Left kidney (tissue), 2 donors: ENCODE data around the gene HPSE2. TPM values are rescaled to one million over a fixed set of nuclear protein-coding genes. Genes with fewer than 3 reads are reported as not detected.
"Not testable (repeated sequence)": the region's sequence is repeated elsewhere in the genome, so short reads cannot be mapped to it uniquely, and the experiment has no call there.

Experiments used
- DNase-seq: peaks from one replicate; pipeline ENCODE4 v3.0.0-alpha.2; 2013
- polyA plus RNA-seq: library from polyadenylated mRNA; unstranded; fragments of 120-200 nt; gene quantifications from one replicate; pipeline ENCODE4 v1.2.1, GENCODE V29; 2013; ENCODE audit not compliant: insufficient read length

Gene HPSE2
- polyA plus RNA-seq, 1 donor, result 0.81 TPM

- no peak for DNase-seq
Observed at GRCh38 chr10:99170116-99170675, 65.5 kb downstream of the HPSE2 start.

DNA sequence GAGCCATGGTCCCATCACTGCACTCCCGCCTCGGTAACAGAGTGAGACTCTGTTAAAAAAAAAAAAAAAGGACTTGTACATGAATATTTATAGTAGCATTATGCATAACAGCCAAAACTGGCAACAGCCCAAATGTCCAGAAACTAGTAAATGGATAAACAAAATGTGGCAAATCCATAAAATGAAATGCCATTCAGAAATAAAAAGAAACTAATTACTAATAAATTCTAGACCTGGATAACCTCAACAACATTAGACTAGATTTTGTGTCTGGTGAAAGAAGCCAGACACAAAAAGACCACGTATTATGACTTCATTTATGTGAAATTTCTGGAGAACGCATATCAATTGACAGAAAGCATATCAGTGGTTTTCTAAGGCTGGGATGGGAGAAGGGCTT, 74.5 kb downstream of the HPSE2 start:
- no peak for DNase-seq

DNA sequence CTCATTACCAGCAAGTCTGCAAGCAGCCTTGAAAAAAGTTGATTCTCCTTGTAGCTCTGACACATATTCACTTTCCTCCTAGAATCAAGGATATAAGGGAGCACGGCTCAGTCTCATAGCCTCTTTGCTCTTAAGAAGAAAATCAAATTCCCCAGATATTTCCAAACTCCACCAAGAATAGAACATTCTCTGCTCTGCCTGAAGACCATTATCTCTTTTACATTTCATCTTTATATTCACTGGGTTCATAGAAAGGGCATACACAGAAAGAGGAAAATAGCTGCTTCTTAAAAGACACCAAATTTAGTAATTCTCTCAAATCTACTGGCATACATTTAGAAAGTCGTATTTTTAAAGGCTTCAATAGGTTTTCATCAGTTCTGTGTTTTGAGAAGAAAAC, 92.0 kb downstream of the HPSE2 start:
- DNase-seq, result no peak

DNA sequence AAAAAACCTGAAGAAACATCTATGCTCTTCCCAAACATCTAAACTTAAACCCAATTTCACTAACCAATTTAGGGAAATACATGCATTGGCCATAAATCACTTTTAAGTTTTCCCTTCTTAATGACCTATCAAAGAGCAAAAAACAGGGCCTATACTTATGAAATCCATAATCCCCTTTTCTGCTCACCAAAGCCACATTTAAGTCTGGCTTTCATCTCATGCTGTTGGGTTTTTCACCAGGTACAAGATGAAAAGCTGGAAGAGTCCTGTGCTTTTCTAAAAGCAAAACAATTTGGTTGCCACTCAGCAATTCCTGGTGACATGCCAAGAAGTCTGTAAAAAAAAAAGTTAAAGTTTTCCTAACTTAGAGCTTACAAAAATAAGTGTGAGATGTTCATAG, 92.6 kb downstream of the HPSE2 start:
- DNase-seq, result no peak

GRCh38 chr10:99132897-99133296, 102.8 kb downstream of the HPSE2 start:
- not testable (repeated sequence) for DNase-seq

DNA sequence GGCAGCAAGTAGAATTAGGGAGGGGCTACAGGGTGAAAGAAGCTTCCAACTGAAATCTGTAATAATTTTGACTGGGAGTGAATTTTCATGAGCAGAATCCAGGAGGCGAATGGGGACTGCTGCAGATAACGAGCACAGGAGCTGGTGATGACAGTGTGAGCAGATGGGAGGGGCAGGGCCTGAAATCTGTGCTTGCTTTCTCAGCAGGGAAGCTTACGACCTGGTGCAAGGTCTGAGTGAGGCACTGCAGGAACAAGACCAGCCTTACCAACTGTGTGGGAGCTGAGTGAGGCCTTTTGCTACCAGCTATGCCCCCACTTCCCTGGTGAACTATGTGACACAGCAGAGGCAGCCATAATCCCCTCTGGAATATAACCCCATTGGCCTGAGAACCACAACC, 109.8 kb downstream of the HPSE2 start:
- DNase-seq, result no peak

- no peak for DNase-seq
Observed at GRCh38 chr10:99124376-99124775, 111.3 kb downstream of the HPSE2 start.

DNA sequence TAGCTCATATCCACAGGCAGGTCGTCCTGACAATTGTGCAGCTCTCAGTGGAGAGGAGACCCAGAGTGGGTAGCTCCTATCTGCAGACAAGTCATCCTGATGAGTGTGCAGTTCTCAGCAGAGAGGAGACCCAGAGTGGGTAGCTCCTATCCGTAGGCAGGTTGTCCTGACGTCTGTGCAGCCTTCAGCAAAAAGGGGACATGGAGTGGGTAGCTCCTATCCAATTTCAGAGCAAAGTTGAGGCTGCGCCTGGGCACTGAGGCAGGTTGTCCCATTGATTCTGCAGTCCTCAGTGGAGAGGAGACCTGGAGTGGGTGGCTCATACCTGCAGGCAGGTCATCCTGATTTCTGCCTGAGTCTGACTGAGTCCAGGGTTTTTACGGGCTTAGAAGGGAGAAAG, 111.8 kb downstream of the HPSE2 start:
- DNase-seq, result no peak

DNA sequence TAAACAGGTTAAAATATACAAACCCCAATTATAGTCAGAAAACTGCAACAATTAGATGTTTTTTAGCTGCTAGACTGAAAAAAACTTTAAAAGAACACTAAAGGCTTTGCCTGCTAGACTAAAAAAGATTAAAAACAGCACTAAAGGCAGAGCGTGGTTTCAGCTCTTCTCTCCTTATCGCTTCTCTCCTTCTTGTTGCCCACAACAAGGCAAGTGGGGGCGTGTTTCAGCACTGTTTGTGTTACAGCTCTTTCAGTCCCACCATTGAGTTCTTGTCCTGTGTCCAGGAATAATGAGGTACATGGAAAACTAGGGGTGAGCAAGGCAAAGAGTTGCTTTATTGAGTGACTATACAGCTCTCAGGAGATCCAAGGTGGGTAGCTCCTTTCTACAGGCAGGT, 112.3 kb downstream of the HPSE2 start:
- DNase-seq, result no peak

DNA sequence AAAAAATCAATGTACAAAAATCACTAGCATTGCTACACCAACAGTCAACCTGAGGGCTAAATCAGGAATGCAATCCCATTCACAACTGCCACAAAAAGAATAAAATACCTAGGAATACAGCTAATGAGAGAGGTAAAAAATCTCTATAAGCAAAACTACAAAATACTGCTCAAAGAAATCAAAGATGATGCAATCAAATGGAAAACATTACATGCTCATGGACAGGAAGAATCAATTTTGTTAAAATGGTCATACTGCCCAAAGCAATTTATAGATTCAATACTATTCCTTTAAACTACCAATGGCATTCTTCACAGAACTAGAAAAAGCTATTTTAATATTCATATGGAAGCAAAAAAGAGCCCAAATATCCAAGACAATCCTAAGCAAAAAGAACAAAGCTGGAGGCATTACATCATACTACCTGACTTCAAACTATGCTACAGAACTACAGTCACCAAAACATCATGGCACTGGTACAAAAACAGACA, 116.3 kb downstream of the HPSE2 start:
- no peak for DNase-seq

DNA sequence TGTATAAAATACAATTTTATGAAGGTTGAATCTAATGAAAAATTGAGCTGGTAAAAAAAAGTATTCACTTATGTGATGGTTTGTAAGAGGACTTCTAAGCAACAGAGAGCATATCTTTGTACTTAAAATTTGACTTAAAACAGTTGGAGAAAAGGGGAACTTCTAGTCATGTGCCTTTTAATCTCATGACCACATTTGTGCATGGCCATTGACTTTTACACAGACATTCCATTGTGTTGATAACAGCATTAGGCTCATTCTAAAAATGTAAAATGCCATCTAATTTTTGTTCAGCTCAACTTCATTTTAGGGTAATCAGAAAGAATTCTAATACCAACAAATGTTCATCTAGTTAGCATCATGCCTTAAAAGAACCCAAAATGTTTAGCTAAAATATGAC, 119.9 kb downstream of the HPSE2 start:
- no peak for DNase-seq

GRCh38 chr10:99085358-99085757, 150.3 kb downstream of the HPSE2 start:
- DNase-seq, result no peak

DNA sequence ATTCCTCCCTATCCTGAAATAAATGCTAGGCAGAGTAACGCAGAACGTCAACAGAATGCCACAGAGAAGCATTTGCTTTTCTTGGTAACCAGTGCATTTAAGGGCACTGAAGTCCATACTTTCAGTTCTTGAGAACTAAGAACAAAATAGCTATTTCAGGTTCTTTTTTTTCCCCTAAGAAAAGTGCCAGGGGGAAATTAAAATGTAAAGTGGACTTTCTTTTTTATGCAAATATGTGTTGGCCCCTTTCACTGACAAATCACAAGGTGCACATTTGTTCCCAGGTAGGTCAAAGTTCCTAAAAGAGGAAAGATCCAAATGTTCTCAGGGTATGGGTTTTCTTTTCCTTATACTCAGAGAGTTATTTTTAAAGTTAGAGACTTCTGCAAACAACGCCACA, 151.5 kb downstream of the HPSE2 start:
- no peak for DNase-seq

GRCh38 chr10:99080275-99080945, 155.2 kb downstream of the HPSE2 start:
- DNase-seq, result no peak

- no peak for DNase-seq
Observed at GRCh38 chr10:99062591-99062990, 173.1 kb downstream of the HPSE2 start.

- DNase-seq, result no peak
Observed at GRCh38 chr10:99058762-99059161, 176.9 kb downstream of the HPSE2 start.

DNA sequence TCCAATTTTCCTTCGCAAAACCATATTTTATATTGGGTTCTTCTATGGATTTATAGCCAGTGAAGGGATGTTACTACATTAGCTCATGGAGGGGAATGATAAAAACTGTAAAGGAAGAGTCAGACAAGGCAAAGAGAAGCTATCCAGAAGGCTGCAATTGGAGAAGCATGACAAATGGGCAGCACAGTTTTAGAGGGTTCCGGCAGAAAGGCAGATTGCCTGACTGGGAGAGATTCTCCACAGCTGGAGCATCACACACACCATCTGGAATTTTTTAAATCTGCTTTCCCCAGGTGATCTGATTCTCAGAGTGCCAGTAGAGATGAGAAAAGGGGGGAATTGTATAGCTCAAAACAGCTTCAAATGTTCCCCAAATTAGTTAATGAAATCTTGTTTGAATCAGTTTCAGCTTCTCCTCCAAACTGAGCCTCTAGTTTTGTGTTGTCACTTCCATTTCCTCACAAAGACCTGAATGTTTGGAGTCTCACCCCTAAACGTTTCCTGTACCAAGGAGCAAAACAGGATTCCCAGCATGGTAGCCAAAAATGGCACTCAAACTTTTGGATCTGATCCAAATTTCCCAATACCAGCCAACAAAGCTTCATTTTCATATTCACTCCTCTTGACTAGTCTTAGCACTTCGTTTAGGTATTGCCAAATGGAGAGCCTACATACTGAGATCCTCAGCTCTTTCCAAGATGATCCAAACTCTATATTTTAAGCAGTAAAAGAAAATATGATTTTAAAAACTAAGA, 177.5 kb downstream of the HPSE2 start:
- DNase-seq, result no peak

GRCh38 chr10:99045671-99046070, 190.0 kb downstream of the HPSE2 start:
- no peak for DNase-seq

DNA sequence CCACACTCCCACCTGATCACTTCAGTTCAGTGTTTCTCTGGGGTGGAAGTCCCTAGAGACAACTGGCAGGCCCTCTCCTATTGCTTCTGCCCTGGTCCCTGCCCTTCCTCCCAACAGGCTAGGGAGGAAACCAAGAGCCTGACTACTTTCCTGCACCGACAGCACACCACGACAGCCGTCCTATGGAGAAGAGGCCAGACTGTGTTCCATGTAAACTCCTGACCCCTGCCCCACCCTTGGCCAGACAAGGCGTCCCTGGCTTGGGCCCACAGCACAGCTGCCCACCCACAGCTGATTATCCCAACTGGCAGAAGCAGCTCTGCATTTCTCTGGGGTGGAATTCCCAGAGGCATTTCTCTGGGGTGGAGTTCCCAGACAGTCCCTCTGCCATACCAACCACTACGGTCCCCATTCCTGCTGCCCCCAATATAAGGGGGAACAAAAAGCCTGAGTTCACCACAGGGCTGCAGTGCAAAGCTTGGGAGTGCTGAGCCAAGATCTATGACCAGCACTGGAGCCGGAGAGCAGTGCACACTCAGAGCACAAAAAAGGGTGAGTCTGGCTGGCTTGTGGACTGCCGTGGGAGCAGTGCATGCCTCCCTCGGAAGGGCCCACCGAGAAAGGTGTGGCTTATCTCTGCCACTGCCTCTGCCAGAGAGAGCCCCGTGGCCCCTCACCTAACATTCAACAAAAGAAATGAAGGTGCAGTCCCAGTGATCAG, 193.4 kb downstream of the HPSE2 start:
- DNase-seq, result no peak

DNA sequence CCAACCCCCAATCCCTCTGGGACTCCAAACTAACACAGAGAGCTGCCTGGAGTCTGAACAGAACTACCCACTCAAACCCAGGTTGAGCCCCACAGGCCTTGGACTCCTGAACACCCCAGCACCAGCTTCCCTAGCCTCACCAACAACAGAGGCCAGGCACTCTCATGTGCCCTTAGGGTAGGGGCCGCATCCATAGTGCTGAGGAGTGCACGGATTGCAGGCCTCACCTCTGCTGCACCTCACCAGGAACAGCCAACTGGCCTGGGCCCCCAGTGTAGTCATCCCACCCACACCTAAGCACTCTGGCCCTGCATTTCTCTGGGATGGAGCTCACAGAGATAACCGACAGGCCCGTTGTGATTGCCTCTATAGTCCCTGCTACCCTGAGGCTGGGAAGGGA, 194.2 kb downstream of the HPSE2 start:
- no peak for DNase-seq

- no peak for DNase-seq
Observed at GRCh38 chr10:99013885-99014284, 221.8 kb downstream of the HPSE2 start.

DNA sequence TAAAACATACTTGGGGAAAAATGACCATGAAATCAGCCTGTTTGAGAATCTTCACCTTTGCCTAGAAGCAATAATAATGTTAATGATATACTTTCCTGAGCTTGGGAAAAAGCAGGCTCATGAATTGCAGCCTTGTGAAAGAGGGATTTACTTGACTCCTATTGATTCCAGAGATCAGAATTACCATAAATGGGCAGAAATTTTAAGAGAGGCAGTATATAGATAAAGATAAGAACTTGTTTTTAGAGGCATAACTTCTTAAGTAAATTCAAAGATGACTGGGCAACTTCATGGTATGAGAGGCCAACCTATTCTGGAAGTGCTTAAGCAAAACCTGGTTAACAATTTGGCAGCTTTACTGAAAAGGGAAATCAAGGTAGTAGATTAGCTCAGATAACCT, 225.4 kb downstream of the HPSE2 start:
- no peak for DNase-seq

- no peak for DNase-seq
Observed at GRCh38 chr10:99008054-99008453, 227.6 kb downstream of the HPSE2 start.
